Panc1 (cell line): Measurements from ENCODE around the gene RBP2. TPM values are rescaled to one million over a fixed set of nuclear protein-coding genes. Genes with fewer than 3 reads are reported as not detected.

ENCODE experiments used
- ATAC-seq: fragments of 200-7000 bp; cut with Tn5 transposase; 2 replicates; pipeline ENCODE4 v1.9.1; 2020; ENCODE audit warnings: mild to moderate bottlenecking, moderate library complexity
- BruUV-seq: library from RNA; stranded (reverse); fragments of 400-500 nt; replicated peaks from 2 replicates; lab custom pipeline; 2021; lab: Mats Ljungman, UMichigan
- CTCF ChIA-PET: fragments of 300-600 bp; sonication (Branson Sonifier 250); formaldehyde crosslinking; loops from one replicate; lab custom pipeline; 2022; ENCODE audit warnings: antibody characterized with exemption; lab: Charles Lee
- POLR2A ChIA-PET: fragments of 300-600 bp; sonication (Branson Sonifier 250); formaldehyde crosslinking; loops from one replicate; lab custom pipeline; 2022; ENCODE audit warnings: antibody characterized with exemption; lab: Charles Lee
- DNase-seq: peaks from one replicate; pipeline ENCODE4 v3.0.0-alpha.2; 2010; ENCODE audit warnings: low read depth, low spot score
- H3K27ac ChIP-seq: 2 replicates; pipeline ENCODE4 v1.5.1; 2011; ENCODE audit warnings: mild to moderate bottlenecking, low read length, inconsistent platforms
- H3K27me3 ChIP-seq: fragments of 200-500 bp; sonication (Bioruptor generic); 2 replicates; pipeline ENCODE4 v1.6.0; 2014; ENCODE audit warnings: low read length, inconsistent platforms; ENCODE audit not compliant: control insufficient read depth, insufficient read depth
- H3K36me3 ChIP-seq: fragments of 200-500 bp; sonication (Bioruptor generic); 2 replicates; pipeline ENCODE4 v1.5.1; 2014; ENCODE audit warnings: inconsistent platforms, mild to moderate bottlenecking, low read length, moderate library complexity; ENCODE audit not compliant: control insufficient read depth, insufficient read depth
- H3K4me1 ChIP-seq: 2 replicates; pipeline ENCODE4 v1.5.1; 2011; ENCODE audit warnings: inconsistent platforms, mild to moderate bottlenecking, low read length, moderate library complexity; ENCODE audit not compliant: control insufficient read depth, insufficient read depth
- H3K4me3 ChIP-seq, 2 experiments: 2 replicates each; pipeline ENCODE4 v1.5.1; 2011 to 2012; ENCODE audit warnings: low read depth in 2 of 2, low read length in 2 of 2, mild to moderate bottlenecking in 2 of 2, inconsistent platforms in 1 of 2, moderate library complexity in 1 of 2
- H3K9me3 ChIP-seq: fragments of 200-500 bp; sonication (Bioruptor generic); 2 replicates; pipeline ENCODE4 v1.5.1; 2014; ENCODE audit warnings: low read depth, mild to moderate bottlenecking, inconsistent platforms, low read length, moderate library complexity; ENCODE audit not compliant: control insufficient read depth, insufficient read depth
- POLR2AphosphoS5 ChIP-seq: IDR thresholded peaks from 2 replicates; pipeline ENCODE4 v1.6.1; 2012; ENCODE audit warnings: mild to moderate bottlenecking, low read depth, low read length, moderate library complexity
- SIN3A ChIP-seq: IDR thresholded peaks from 2 replicates; pipeline ENCODE4 v1.6.1; 2012; ENCODE audit warnings: low read depth, mild to moderate bottlenecking, low read length, moderate library complexity, borderline replicate concordance; ENCODE audit not compliant: insufficient read depth
- TCF7L2 ChIP-seq: IDR thresholded peaks from 2 replicates; pipeline ENCODE4 v1.6.1; 2011; ENCODE audit warnings: mild to moderate bottlenecking, low read depth, low read length, inconsistent platforms
- in situ Hi-C: cut with HindIII; loops from 2 replicates; pipeline ENCODE4 v1.10.0; 2016; ENCODE audit warnings: low sequenced_read_pairs, low pct_unique_long_range_greater_than_20kb
- intact Hi-C: fragments of 100-400 bp; cut with micrococcal nuclease; formaldehyde crosslinking; loops from one replicate; pipeline ENCODE4 v1.10.0; 2022; ENCODE audit not compliant: unreplicated experiment
- total RNA-seq: library from RNA; stranded (reverse); gene quantifications from one replicate; pipeline ENCODE4 v1.2.1, GENCODE V29; 2021; ENCODE audit not compliant: unreplicated experiment
- TF ChIP-seq, protein P1 (sequence below), 2 experiments: IDR thresholded peaks; 2 replicates each; pipeline ENCODE4 v1.6.1; 2011 to 2012; ENCODE audit warnings: low read depth in 2 of 2, control low read depth in 1 of 2, low read length in 1 of 2, mild to moderate bottlenecking in 1 of 2, moderate library complexity in 1 of 2; ENCODE audit not compliant: insufficient read depth in 1 of 2
- TF ChIP-seq, protein P2 (sequence below): fragments of 450-650 bp; IDR thresholded peaks from 2 replicates; pipeline ENCODE4 v1.5.1; 2017; ENCODE audit warnings: mild to moderate bottlenecking

RBP2 gene
- total RNA-seq, 1 experiment from 2014 or later: not detected

GRCh38 chr3:139522421-139522820 lies 46.1 kb upstream of the RBP2 start:
- CTCF ChIA-PET: interaction anchor here (0.6 kb wide), 1 partner anchor 300 kb away, joined by 3 read pairs; no protein-coding TSS in a partner anchor
- BruUV-seq: no TSS peak
- Histone ChIP-seq H3K27me3 (no peaks in the 10 kb centered on the region), H3K4me3 (no peak overlapping the region), H3K4me1 (no peaks in the 10 kb centered on the region), H3K9me3 (no peaks in the 10 kb centered on the region), H3K36me3 (no peaks in the 10 kb centered on the region), H3K27ac (no peak overlapping the region)
- DNase-seq (no peak), ATAC-seq (no peak)
- POLR2A ChIA-PET: no interaction called here
- in situ Hi-C loops (no loop called here), intact Hi-C loops (no loop called here)
- TF ChIP-seq, protein P1, sequence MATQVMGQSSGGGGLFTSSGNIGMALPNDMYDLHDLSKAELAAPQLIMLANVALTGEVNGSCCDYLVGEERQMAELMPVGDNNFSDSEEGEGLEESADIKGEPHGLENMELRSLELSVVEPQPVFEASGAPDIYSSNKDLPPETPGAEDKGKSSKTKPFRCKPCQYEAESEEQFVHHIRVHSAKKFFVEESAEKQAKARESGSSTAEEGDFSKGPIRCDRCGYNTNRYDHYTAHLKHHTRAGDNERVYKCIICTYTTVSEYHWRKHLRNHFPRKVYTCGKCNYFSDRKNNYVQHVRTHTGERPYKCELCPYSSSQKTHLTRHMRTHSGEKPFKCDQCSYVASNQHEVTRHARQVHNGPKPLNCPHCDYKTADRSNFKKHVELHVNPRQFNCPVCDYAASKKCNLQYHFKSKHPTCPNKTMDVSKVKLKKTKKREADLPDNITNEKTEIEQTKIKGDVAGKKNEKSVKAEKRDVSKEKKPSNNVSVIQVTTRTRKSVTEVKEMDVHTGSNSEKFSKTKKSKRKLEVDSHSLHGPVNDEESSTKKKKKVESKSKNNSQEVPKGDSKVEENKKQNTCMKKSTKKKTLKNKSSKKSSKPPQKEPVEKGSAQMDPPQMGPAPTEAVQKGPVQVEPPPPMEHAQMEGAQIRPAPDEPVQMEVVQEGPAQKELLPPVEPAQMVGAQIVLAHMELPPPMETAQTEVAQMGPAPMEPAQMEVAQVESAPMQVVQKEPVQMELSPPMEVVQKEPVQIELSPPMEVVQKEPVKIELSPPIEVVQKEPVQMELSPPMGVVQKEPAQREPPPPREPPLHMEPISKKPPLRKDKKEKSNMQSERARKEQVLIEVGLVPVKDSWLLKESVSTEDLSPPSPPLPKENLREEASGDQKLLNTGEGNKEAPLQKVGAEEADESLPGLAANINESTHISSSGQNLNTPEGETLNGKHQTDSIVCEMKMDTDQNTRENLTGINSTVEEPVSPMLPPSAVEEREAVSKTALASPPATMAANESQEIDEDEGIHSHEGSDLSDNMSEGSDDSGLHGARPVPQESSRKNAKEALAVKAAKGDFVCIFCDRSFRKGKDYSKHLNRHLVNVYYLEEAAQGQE (IDR thresholded peaks at IDR 0.05; ENCODE audit: insufficient read depth in 1 of 2, low read depth in 2 of 2, low read length in 1 of 2): no peak
- no peak for TF ChIP-seq SIN3A
- TF ChIP-seq, protein P2, sequence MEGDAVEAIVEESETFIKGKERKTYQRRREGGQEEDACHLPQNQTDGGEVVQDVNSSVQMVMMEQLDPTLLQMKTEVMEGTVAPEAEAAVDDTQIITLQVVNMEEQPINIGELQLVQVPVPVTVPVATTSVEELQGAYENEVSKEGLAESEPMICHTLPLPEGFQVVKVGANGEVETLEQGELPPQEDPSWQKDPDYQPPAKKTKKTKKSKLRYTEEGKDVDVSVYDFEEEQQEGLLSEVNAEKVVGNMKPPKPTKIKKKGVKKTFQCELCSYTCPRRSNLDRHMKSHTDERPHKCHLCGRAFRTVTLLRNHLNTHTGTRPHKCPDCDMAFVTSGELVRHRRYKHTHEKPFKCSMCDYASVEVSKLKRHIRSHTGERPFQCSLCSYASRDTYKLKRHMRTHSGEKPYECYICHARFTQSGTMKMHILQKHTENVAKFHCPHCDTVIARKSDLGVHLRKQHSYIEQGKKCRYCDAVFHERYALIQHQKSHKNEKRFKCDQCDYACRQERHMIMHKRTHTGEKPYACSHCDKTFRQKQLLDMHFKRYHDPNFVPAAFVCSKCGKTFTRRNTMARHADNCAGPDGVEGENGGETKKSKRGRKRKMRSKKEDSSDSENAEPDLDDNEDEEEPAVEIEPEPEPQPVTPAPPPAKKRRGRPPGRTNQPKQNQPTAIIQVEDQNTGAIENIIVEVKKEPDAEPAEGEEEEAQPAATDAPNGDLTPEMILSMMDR: no peak
- TF ChIP-seq POLR2AphosphoS5: no peak
- no peak for TF ChIP-seq TCF7L2

DNA sequence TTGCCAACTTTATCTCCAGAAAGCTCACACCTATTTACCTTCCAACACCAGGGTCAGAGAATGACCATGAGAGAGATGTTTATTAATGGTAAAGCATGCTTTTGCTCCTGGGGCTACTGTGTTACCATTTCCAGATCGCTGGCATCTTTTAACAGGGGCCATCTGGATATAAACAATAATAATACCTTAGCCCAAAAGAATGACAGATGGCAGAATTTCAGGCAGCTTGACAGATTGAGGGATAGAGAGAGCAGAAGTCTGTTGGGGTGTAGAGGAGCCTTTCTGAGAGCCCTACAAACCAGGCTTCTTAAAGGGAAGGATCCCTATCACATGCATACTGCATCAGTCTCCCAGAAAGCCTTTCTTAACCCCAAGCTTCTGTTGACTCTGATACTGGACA lies 45.5 kb upstream of the RBP2 start:
- CTCF ChIA-PET: no interaction called here
- DNase-seq: no peak

More for the DNA sequence above, 45.5 kb upstream of the RBP2 start:
- no peaks in the 10 kb centered on the region for H3K9me3 ChIP-seq
- BruUV-seq: no TSS peak
- intact Hi-C loops: no loop called here
- POLR2A ChIA-PET: no interaction called here
- in situ Hi-C loops: no loop called here
- TF ChIP-seq, protein P1 (IDR thresholded peaks at IDR 0.05; ENCODE audit: insufficient read depth in 1 of 2, low read depth in 2 of 2, low read length in 1 of 2): no peak
- TF ChIP-seq TCF7L2 (no peak), POLR2AphosphoS5 (no peak), SIN3A (no peak)
- TF ChIP-seq, protein P2: no peak
- H3K27me3 ChIP-seq: no peaks in the 10 kb centered on the region
- H3K36me3 ChIP-seq: no peaks in the 10 kb centered on the region
- H3K27ac ChIP-seq: no peak overlapping the region
- H3K4me1 ChIP-seq: no peaks in the 10 kb centered on the region
- no peak overlapping the region for H3K4me3 ChIP-seq
- no peak for ATAC-seq
